Thyroid gland (tissue), 4 donors: Measurements from ENCODE around the gene GAS6. TPM values are rescaled to one million over a fixed set of nuclear protein-coding genes. Genes with fewer than 3 reads are reported as not detected.

ENCODE experiments used
- DNase-seq, 2 donors: peaks; one replicate each; pipeline ENCODE4 v3.0.0-alpha.2; 2019
- H3K27ac ChIP-seq, 3 donors: fragments of 200-600 bp; sonication (generic); 1 replicate in 2 of 3; 2 replicates in 1 of 3; pipeline ENCODE4 v1.5.1; 2016 to 2019; ENCODE audit warnings: mild to moderate bottlenecking in 1 of 3, moderate library complexity in 1 of 3
- H3K27me3 ChIP-seq: fragments of 200-600 bp; sonication (generic); one replicate; pipeline ENCODE4 v1.5.1; 2019
- H3K36me3 ChIP-seq, 2 donors: fragments of 200-600 bp; sonication (generic); one replicate each; pipeline ENCODE4 v1.5.1; 2016 to 2019
- H3K4me1 ChIP-seq, 2 donors: fragments of 200-600 bp; sonication (generic); one replicate each; pipeline ENCODE4 v1.5.1; 2017 to 2019
- H3K4me3 ChIP-seq, 3 donors: fragments of 200-600 bp; sonication (generic); replicated peaks in 1 of 3; 1 replicate in 2 of 3; 2 replicates in 1 of 3; pipeline ENCODE4 v1.5.1; 2016; ENCODE audit warnings: mild to moderate bottlenecking in 1 of 3
- H3K9me3 ChIP-seq: fragments of 200-600 bp; sonication (generic); one replicate; pipeline ENCODE4 v1.5.1; 2017
- POLR2A ChIP-seq, 2 donors: fragments of 450-650 bp; IDR thresholded peaks; one replicate each; pipeline ENCODE4 v1.6.1; 2017; ENCODE audit warnings: antibody characterized with exemption in 2 of 2, mild to moderate bottlenecking in 2 of 2, moderate library complexity in 1 of 2
- WGBS, 2 donors: methylation state at CpG; one replicate each; pipeline ENCODE4 v1.1.5; 2017; 5-methylcytosine and 5-hydroxymethylcytosine counted together
- intact Hi-C: fragments of 100-400 bp; cut with DNase I; formaldehyde crosslinking; loops from one replicate; pipeline ENCODE4 v1.15.1; 2023
- total RNA-seq, 4 donors: library from RNA; depleted of rRNA; stranded (reverse); fragments of >200 nt; gene quantifications; one replicate each; pipeline ENCODE4 v1.2.3, GENCODE V29; 2016
- TF ChIP-seq, protein P1 (sequence below), 6 experiments: fragments of 200-600 bp in 3 of 6; fragments of 450-650 bp in 3 of 6; sonication (generic) in 3 of 6; IDR thresholded peaks; one replicate each; pipeline ENCODE4 v1.5.1; 2016 to 2019; ENCODE audit warnings: antibody characterized with exemption in 6 of 6, mild to moderate bottlenecking in 2 of 6, inconsistent platforms in 1 of 6, moderate library complexity in 1 of 6

The GAS6 gene
- total RNA-seq, 4 donors from 2014 or later, result 145 to 197 (median 173) TPM

DNA sequence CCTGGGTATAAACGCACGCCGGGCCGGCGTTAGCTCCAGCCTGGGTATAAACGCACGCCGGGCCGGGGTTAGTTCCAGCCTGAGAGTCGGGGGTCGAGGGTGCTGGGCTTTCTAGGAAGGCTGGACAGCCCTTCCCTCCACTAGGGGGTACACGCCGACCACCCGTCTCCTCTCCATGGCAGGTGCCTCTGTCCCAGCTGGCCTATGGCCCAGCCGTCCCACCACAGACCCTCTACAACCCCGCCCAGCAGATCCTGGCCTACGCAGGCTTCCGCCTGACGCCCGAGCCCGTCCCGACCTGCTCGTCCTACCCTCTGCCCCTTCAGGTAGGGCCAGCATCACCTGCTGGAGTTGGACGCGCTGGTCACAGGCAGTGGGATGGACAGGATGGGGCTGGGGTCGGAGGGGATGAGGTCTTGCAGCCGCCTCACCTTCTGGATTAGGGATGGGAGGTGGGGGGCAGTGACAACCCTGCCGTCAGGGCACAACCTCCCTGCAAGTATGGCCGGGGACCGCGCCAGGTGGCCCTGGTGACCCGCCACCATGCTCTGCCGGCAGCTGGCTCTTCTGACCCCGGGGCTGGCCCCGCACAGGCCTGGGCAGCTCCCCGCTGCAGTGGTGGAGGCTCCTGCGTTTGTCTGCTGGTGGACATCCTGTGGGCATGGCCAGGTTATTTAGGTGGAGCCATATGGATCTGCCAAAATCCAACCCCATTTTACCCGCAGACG, 59.0 kb downstream of the GAS6 start:
- TF ChIP-seq POLR2A (IDR thresholded peaks at IDR 0.05), result no peak
- TF ChIP-seq, protein P1, sequence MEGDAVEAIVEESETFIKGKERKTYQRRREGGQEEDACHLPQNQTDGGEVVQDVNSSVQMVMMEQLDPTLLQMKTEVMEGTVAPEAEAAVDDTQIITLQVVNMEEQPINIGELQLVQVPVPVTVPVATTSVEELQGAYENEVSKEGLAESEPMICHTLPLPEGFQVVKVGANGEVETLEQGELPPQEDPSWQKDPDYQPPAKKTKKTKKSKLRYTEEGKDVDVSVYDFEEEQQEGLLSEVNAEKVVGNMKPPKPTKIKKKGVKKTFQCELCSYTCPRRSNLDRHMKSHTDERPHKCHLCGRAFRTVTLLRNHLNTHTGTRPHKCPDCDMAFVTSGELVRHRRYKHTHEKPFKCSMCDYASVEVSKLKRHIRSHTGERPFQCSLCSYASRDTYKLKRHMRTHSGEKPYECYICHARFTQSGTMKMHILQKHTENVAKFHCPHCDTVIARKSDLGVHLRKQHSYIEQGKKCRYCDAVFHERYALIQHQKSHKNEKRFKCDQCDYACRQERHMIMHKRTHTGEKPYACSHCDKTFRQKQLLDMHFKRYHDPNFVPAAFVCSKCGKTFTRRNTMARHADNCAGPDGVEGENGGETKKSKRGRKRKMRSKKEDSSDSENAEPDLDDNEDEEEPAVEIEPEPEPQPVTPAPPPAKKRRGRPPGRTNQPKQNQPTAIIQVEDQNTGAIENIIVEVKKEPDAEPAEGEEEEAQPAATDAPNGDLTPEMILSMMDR (IDR thresholded peaks at IDR 0.05), result no peak
- Histone ChIP-seq H3K27ac (no peak overlapping the region), H3K27me3 (no peaks in the 10 kb centered on the region), H3K4me1 (peaks cover 0 to 6% of the 10 kb centered on the region in 2 donors), H3K36me3 (no peaks in the 10 kb centered on the region), H3K4me3 (no peak overlapping the region), H3K9me3 (no peaks in the 10 kb centered on the region)
- no peak for DNase-seq
- WGBS, 2 donors, result 89% methylated on average over 28 to 30 of the region's 39 CpGs
- intact Hi-C loops, result no loop called here

DNA sequence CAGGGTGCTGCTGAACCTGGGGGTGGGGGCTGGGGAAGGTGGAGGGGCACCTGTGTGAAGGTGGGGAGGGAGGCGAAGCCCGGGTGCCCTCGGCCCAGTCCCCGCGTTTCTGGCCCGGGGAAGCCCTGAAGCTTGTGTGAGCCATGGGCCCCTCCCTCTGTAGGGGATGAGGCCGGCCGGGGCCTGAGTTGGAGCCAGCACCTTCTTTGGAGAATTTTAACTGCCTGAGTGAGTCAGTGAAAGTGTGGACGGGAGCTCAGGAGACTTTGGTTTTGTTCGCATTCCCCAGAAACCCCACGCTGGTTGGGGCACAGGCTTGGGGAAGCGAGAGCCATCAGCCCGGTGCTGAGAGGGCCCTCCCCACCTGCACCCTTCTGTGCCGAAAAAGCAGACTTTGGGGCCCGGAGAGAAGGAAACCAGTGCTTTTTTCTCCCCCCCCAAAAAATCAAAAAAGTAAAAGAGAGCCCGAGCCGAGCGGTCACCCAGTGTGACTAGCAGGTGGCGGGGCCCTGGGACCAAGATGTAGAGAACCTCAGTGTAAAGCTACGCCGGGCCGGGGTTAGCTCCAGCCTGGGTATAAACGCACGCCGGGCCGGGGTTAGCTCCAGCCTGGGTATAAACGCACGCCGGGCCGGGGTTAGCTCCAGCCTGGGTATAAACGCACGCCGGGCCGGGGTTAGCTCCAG, 59.7 kb downstream of the GAS6 start:
- Histone ChIP-seq H3K9me3 (no peaks in the 10 kb centered on the region), H3K4me1 (peaks cover 0 to 6% of the 10 kb centered on the region in 2 donors), H3K27me3 (no peaks in the 10 kb centered on the region), H3K36me3 (no peaks in the 10 kb centered on the region), H3K4me3 (no peak overlapping the region), H3K27ac (no peak overlapping the region)
- no peak for DNase-seq
- 92% methylated on average over 24 to 27 of the region's 34 CpGs for WGBS, 2 donors
- TF ChIP-seq POLR2A (IDR thresholded peaks at IDR 0.05), result no peak
- TF ChIP-seq, protein P1 (IDR thresholded peaks at IDR 0.05), result no peak
- intact Hi-C loops, result no loop called here

DNA sequence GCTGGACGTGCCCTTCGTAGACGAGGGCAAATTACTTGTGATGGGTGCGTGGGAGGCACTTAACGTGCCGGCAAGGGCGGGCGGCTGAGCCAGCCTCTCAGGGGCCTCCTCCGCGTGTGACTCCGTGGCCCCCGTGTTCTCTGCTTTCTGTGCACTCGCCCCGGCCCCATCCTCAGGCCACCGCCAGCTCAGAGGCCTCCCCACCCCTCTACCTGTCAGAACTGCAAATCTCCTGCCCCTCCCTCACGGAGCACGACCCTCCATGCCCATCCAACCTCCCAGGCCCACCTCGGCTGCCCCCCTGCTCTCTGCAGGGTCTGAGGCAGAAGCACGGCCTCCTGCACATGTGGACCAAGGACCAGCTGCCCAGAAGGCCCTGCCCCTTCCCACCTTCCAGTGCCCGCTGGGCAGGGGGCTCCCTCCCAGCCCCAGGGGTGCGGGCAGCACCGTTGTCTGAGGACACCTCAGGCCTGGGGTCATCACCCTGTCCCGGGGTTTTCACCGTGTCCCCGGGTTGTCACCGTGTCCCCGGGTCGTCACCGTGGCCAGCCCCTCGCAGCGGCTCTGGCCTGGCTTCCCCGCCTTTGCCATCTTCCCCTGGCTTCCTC, 60.4 kb downstream of the GAS6 start:
- 81 to 83% methylated on average over 24 to 25 of the region's 32 CpGs for WGBS, 2 donors
- no peak for DNase-seq
- Histone ChIP-seq H3K4me1 (peaks cover 0 to 6% of the 10 kb centered on the region in 2 donors), H3K36me3 (no peaks in the 10 kb centered on the region), H3K9me3 (no peaks in the 10 kb centered on the region), H3K4me3 (no peak overlapping the region), H3K27me3 (no peaks in the 10 kb centered on the region), H3K27ac (no peak overlapping the region)
- intact Hi-C loops, result no loop called here
- TF ChIP-seq POLR2A (IDR thresholded peaks at IDR 0.05), result no peak
- TF ChIP-seq, protein P1 (IDR thresholded peaks at IDR 0.05), result no peak

- 26 to 70% methylated on average over 3 to 7 of the region's 25 CpGs for WGBS, 2 donors
- no peak for TF ChIP-seq POLR2A (IDR thresholded peaks at IDR 0.05)
- TF ChIP-seq, protein P1 (IDR thresholded peaks at IDR 0.05), result no peak
- Histone ChIP-seq H3K27ac (no peak overlapping the region), H3K4me3 (no peak overlapping the region), H3K4me1 (peaks cover 0 to 6% of the 10 kb centered on the region in 2 donors), H3K9me3 (no peaks in the 10 kb centered on the region), H3K36me3 (no peaks in the 10 kb centered on the region), H3K27me3 (no peaks in the 10 kb centered on the region)
- intact Hi-C loops, result no loop called here
- DNase-seq, result no peak
Measured at GRCh38 chr13:113802761-113803160, 61.1 kb downstream of the GAS6 start.
